NCI-H524 (cell line): ENCODE data around the gene KCNQ2.
A peak's percentile ranks its signal among the peaks of the same experiment; 100 is the strongest.
"Not testable (repeated sequence)": the region's sequence is repeated elsewhere in the genome, so short reads cannot be mapped to it uniquely, and the experiment has no call there.

Source experiments
- DNase-seq, 2 experiments: peaks; one replicate each; lab custom pipeline; 2025; lab: John Stamatoyannopoulos, UW

The KCNQ2 gene

DNA sequence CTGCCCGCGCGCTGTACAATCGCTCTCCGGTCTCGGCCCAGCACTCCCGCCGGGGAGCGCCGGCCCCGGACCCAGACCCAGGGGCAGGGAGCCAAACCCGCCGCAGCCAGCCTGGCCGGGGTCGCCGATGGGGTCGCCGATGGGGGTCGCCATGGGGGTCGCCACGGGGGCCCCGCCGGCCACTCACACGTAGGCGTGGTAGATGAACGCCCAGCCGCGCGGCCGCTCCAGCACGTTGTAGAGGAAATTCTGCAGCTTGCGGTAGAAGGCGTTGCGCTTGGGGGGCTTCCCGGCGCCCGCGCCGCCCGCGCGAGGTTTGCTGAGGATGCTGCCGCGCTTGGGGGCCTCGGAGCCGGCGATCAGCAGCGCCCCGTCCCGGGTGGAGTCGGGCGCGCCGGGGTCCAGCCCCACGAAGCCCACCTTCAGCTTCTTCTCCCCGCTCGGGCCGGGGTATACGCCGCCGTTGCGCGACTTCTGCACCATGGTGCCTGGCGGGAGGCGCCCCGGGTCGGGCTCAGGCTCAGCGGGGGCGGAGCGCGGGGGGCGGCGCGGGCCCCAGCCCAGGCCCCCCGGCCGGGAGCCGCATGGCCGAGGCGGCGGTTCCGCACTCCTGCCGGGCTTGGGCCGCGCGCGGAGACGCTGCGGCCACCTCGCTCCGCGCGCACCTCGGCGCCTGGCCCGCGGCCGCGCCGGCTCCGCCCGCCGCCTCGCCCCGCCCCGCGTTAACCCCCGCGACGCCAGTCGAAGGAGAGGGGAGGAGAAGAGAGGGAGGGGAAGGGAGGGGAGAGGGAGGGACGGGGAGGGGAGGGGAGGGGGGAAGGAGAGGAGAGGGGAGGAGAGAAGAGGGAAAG is at the start of gene KCNQ2:
Gene KCNQ2 (minus strand): TSS at position 675 of the 851 bp plus-strand sequence. CDS start 192 bp downstream, at position 483.
- peak in 1 of 2 experiments; percentile 52 for DNase-seq

DNA sequence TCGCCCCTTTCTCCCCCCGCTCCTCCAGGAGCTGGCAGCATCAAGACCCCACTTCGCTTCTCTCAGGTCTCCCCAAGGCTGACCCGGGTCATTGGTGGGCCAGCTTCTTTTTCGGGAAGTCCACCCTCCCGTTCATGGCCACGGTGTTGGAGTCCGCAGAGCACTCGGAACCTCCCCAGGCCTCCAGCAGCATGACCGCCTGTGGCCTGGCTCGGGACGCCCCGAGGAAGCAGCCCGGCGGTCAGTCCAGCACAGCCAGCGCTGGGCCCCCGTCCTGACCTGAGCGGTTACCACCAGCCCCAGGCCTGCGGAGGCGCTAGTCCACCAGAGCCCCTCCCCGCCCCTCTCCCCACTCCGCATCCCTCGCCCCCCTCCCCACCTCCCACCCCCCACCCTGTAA is 49.1 kb upstream of the KCNQ2 start:
- no peak for DNase-seq

DNA sequence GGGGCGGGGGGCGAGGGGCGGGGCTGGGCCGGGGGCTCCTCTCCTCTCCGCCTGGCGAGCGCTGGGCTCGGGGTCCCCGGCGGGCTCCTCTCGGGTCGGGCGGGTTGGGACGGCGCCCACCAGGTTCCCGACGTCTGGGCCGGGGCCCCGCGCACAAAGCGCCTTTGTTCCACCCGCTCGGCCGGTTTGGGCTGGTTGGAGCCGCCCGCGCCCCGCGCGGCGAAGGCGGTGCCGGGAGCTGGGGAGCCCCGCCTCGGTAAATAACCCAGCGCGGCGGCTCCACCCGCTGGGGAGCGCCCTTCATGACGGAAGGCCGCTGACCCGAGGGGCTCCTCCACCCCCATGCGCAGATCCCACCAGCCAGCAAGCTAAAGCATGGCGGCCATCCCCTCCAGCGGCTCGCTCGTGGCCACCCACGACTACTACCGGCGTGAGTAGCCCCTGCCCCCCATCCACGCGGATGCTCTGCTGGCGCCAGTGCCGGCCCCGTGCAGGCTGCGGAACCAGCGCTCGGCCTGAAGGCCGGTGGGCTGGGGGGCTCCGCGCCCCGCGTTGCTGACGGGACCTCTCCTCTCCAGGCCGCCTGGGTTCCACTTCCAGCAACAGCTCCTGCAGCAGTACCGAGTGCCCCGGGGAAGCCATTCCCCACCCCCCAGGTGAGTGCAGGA is 48.6 kb upstream of the KCNQ2 start:
- no peak for DNase-seq

DNA sequence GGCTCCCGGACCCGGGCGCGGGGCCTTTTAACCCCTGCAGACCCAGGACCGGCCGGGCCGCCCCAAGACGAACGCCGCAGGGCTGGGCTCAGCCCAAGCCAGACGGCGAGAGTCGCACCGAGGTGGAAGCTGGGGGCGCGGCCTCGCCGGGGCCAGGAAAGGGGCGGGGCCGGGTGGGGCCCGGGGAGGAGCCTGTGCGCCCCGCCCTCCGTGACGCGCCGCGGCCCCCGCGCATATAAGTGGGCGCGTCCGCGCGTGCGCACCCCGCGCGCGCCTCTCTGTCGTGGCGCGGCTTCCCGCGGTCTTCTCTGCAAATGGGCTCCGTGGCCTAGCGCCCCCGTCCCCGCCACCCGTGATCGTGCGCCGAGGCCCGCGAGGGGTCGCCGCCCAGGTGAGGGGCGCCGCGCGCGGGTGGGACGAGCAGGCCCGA is 48.1 kb upstream of the KCNQ2 start, which contains the start of gene PPDPF:
Gene PPDPF (plus strand): TSS at position 262 of the 430 bp plus-strand sequence. CDS start 544 bp downstream, outside the sequence.
- peak; percentile 59 to 79 for DNase-seq

DNA sequence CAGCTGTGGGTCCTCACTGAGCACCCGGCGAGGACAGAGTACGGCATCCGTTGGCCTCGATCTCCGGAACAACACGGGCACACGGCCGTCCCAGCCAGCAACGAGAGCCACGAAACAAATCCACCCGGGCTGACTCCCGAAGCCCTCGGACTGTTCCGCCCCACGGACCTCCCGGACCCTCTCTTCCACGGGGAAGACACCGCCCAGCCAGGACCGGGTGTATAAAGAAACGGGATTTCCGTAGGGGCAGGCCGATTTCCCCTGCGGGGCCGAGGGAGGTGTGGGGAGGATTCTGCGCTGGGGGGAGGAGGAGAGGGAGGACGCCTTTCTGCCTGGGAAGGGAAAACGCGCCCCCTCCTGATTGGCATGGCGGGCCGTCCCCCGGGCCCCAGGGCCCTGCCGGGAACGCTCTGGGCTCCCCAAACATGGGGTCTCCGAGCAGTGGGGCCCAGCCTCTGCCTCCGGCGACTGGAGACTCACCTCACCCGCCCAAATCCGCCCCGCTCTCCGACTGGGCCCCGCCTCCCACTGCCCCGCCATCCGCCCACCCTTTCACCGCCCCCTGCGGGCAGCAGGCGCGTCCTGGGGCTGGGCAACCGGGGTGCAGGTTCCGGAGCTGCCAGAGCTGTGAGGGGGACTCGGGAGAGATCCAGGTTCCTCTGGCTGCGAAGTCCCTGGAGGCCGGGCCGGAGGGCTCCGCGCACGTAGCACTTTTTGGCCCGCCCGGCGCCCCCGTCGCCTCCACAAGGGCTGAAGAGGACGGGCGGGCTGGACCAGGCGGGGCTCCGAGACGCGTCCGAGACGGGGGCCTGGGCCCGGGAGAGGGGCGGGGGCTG is 47.4 kb upstream of the KCNQ2 start:
- peak; percentile 58 to 59 for DNase-seq

DNA sequence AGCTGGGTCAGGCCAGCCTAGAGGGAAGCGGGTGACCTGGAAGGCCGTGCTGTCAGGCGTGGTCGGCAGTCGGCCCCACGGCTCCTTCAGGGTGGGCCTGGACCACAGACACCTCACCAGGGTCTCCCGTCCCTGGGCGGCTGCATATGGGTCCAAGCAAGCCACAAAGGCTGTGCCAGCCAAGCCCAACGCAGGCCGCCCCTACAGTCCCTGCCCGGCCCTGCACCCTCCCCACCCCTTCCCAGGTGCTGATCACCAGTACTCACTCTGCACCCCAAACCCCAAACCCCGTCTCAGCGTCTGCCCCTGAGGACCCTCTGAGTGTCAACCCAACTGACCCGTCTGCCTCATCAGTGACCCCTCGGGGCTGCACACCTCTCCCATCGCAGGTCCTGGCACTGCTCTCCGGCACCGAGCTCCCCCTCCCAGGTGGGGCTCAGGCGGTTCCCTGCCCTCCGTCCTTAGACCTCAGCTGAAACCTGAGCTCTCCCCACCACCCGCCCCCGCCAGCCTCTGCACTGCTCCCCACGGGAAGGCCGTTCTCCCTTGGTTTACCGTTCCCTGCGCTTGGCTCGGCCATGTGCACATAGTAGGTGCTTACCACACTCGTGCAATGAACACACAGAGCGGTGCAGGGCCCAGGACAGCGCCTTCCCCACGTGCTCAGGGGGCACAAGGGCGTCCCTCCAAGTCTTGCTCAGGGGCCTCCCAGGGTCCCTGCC is 46.7 kb upstream of the KCNQ2 start:
- no peak for DNase-seq

DNA sequence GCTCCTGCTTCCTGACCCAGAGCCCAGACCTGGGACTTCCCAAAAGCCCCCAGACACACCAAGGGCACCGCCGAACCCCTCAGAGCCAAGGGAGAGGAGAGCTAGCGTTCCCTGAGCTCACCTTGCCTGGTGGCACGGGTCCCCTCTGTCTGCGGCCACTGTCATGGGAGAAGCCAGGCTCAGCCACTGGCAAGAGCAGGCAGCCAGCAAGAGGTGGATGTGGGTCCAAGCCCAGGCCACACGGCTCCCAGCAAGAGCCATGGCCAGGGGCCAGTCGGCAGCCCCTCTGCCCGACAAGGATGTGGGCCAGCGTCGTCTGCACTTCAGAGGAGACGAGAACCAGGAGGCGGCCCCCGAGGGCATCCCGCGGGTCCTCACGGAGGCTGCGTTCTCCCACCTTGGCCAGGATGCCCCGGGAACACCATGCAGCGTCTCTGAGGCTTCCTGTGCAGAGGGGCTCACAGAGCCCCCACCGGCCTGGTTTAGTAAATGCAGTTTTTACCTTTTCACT is 46.0 kb upstream of the KCNQ2 start:
- DNase-seq: no peak

DNA sequence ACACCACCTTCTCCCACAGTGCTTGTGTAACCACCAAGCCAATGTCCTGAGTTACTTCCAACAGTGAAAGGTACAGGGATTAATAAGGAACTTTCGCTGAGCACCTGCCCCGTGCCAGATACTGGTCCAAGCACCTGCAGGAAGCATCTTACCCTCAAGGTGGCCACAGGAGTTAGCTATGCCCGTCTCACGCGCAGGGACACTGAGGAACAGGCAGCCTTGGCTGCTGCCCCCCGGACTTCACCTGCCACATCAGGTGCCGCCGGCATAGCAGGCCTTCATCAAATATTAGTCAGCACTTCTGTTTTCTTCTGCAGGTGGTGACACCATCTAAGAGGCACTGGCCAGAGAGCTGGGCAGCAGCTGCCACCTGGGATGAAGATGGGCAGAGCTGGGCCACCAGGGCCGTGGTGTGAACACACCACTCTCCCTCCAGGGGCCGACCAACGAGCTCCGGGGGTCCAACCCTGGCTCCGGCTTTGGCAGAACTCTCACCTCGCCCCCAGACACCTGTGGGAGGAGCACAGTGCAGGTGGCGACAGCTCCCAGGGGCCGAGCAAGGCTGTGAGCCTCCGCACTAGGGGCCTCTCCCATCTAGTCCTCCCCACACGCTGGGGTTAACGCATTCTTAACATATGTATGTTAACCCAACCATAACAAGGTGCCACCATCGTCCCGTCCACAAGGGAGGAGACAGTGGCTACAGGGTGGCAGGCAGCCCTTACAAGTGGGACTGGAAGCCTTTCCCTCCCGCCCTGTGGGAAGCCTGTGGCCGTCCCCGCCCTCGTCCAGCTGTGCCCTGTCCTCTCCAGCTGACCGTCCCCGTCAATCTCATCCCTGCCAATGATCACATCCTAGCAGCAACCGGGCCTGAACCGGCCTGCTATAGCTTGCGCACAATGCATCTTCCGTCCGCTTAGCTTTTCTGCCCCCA is 45.2 kb upstream of the KCNQ2 start:
- DNase-seq: no peak

DNA sequence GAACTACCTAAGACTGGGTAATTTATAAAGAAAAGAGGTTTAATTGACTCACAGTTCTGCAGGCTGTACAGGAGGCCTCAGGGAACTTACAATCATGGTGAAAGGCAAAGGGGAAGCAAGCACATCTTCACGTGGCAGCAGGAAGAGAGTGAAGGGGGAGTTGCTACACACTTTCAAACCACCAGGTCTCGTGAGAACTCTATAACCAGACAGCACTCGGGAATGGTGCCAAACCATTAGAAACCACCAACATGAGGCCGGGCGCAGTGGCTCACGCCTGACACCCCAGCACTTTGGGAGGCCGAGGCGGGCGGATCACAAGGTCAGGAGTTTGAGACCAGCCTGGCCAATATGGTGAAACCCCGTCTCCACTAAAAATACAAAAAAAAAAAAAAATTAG is 42.1 kb upstream of the KCNQ2 start:
- DNase-seq: not testable (repeated sequence)

DNA sequence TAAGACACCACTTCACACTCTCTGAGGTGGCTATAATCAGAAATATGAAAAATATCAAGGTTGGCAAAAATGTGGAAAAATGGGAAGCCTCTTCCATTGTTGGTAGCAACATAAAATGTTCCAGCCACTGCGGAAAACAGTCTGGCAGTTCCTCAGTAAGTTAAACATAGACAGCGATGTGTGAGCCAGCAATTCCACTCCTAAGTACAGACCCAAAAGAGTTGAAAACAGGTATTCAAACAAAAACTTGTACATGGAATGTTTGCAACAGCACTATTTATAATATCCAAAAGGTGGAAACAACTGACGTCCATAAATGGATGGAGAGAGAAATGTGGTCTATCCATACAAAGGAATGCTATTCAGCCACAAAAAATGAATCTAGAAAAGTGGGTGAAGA is 40.8 kb upstream of the KCNQ2 start:
- DNase-seq: no peak

DNA sequence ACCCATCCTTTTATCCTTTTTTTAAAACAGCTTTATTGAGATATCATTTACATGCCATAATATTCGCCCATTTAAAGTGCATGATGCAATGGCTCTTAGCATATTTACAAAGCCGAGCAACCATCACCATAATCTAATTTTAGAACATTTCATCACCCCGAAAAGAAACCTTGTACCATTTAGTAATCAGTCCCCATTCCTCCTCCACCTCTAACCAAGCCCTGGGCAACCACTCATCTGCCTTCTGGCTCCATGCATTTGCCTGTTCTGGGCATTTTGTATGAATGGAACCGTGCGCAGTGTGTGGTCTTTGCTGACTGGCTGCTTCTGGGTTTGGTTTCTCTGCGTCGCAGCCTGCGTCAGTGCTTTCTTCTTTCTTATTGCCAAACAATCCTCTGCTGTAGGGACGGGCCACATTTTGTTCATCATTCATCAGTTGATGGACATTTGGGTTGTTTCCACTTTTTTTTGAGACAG is 36.7 kb upstream of the KCNQ2 start:
- DNase-seq: no peak

DNA sequence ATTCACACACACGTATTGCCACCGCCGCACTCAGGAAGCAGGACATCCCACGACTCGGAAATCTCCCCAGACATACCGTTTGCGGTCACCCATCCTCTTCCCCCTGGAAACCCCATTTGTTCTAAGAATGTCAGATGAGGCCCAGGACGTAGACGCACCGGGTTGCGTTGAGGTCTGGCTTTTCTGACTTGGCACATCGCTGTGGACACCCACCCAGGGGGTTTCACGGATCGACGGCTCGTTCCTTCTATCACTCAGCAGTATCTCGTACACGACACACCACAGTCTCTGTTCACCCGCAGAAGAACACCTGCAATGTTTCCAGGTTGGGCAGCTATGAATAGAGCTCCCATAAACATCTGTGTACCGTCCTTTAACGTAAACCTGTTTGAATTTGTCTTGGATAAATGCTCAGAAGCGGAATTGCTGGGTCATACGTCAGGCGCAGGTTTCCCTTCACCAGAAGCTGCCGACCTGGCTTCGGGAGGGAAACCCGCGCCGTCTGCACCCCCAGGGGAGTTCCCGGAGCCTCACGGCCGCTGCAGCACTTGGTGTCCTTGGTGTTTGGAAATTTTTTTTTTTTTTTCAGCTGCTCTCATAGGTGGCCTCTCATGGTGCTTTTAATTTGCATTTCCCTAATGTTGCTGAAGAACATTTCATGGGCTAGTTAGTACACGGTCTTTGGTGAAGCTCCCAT is 35.8 kb upstream of the KCNQ2 start:
- DNase-seq: no peak

DNA sequence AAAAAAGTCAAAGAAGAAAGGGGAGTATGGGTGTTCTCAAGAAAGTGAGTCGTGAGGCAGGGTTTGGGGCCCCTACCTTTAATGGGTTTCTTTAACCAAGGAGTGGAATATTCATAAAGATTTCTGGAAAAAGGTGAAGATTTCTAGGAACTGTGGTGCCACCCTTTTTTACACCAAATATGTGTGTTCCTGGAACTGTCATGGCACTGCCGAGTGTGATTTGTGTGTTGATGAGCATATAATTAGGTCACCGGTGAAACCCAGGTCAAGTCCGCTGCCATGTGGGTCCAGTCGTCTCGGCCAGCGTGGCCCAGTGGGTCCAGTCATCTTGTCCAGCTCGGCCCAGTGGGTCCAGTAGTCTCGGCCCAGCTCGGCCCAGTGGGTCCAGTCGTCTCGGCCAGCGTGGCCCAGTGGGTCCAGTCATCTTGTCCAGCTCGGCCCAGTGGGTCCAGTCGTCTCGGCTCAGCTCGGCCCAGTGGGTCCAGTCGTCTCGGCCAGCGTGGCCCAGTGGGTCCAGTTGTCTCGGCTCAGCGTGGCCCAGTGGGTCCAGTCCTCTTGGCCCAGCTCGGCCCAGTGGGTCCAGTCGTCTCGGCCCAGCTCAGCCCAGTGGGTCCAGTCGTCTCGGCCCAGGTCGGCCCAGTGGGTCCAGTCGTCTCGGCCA is 34.8 kb upstream of the KCNQ2 start:
- DNase-seq: no peak

DNA sequence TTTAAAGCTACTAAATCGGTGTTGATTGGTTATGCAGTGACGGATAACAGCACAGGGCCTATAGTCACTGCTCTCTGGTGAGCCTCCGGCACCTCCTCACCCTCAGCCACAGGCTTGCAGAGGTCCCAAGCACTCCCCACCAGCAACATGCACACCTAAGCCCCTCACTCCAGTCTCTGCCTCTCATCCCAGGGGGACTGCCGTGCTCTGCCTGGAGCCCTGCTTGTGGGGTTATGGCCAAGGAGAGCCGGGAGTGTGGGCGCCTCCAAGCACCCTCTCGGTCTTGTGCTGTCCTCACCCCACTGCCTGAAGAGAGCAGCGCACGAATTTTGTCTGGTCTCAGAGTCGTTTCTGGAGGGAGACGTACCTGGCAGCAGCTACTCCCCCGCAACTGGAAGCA is 33.3 kb upstream of the KCNQ2 start:
- no peak for DNase-seq

DNA sequence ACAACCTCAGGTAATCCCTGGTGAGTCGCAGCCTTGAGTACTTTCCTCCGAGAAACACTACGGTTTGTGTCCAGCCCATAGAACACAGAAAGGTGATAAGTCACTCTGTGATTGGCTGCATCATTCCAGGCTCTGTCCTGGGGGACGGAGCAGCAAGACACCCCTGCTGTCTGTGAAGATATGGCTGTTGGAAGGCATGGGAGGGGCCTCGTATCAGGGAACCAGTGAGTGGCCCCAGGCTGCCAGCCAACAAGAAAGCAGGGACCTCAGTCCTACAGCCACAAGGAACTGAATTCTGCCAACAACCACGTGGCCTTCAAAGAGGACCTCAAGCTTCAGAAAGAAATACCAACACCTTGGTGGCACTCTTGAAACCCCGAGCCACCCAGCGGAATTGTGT is 32.8 kb upstream of the KCNQ2 start:
- no peak for DNase-seq

DNA sequence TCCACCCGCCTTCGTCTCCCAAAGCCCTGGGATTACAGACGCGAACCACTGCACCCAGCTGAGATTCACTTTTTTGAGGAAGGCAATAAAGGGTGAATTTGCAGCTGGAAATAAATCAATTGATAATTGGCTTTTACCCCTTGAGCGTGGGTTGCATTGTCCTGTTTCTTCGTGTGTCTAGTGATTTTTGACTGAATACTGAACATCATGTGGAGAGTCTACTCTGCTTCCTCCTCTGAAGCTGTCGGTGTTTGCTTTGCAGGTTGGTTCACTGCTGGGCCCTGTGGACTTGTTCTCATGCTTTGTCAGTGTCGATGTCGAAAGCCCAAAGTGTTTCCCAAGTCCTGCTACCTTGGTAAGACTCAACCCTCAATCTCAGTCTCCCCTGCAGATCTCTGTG is 32.2 kb upstream of the KCNQ2 start:
- no peak for DNase-seq

DNA sequence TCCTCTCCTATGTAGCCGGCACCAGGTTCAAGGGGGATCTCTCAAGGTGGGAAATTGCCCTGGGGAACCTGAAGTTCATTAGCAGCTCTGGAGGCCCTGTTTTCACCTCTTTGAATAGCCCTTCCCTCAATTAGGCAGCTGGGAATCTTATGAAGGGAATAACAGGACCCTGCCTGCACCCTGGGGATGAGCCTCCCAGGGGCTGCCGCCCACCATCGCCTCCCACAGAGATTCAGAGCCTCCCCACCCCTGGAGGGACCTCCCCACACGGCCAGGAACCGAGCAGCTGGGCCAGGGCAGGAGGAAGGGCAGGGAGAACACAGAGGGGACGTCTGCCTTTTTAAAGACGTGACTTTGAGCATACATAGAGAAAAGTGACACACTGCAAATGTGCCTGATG is 31.1 kb upstream of the KCNQ2 start:
- no peak for DNase-seq

DNA sequence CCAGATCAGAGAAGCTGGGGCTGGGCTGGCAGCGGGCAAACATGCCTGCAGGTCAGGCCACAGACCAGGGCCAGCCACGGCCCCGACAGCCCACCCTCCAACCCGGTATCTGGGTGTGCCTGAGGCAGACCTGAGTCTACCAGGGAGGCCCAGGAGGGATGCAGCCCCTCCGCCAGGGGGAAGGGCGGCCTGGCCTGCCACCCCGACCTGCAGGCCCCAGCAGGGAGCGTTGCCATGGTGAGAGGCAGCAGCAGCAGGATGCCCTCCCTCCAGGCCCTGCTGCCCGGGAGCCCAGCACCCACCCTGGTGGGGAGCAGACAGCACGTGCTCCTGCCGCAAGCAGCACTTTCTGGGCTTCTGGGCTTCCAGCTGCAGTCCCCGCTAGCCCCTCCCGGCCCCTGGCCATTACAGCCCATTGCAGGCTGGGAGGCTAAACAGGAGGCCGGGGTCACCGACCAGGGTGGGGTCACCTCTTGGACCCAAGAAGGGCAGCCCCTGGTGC is 30.3 kb upstream of the KCNQ2 start:
- DNase-seq: peak; percentile 78 to 91
